Naive thymus-derived CD4-positive, alpha-beta T cell (primary cell): ENCODE results near the gene VAC14. TPM values are rescaled to one million over a fixed set of nuclear protein-coding genes. Genes with fewer than 3 reads are reported as not detected.

Source experiments
- ATAC-seq: fragments of 150-1000 bp; cut with Tn5 transposase; 2 replicates; pipeline ENCODE4 v1.10.0; 2021; ENCODE audit warnings: mild to moderate bottlenecking, moderate library complexity
- CTCF ChIA-PET: fragments of 350-600 bp; sonication (Branson Sonifier 250); formaldehyde crosslinking; loops from one replicate; lab custom pipeline; 2021; ENCODE audit warnings: antibody characterized with exemption; lab: Charles Lee
- POLR2A ChIA-PET: fragments of 350-600 bp; sonication (Branson Sonifier 250); formaldehyde crosslinking; loops from one replicate; lab custom pipeline; 2021; ENCODE audit warnings: antibody characterized with exemption, inconsistent platforms; lab: Charles Lee
- DNase-seq, 9 donors: peaks; one replicate each; pipeline versions ENCODE4 v3.0.0 to v3.0.0-alpha.2; 2020 to 2022; ENCODE audit warnings: mixed read lengths in 1 of 9
- H3K27ac ChIP-seq: one replicate; pipeline ENCODE4 v1.7.0; 2013; ENCODE audit warnings: mild to moderate bottlenecking, low read depth, low read length, moderate library complexity
- H3K27me3 ChIP-seq, 2 donors: one replicate each; pipeline ENCODE4 v1.7.0; 2013; ENCODE audit warnings: low read length in 2 of 2, mild to moderate bottlenecking in 2 of 2, moderate library complexity in 2 of 2; ENCODE audit not compliant: control insufficient read depth in 2 of 2, insufficient read depth in 2 of 2
- H3K36me3 ChIP-seq, 3 experiments: 1 replicate in 2 of 3; 2 replicates in 1 of 3; pipeline ENCODE4 v1.7.0; 2013; ENCODE audit warnings: low read length in 3 of 3, mild to moderate bottlenecking in 3 of 3, moderate library complexity in 1 of 3; ENCODE audit not compliant: insufficient read depth in 3 of 3, control insufficient read depth in 2 of 3
- H3K4me1 ChIP-seq, 2 donors: one replicate each; pipeline ENCODE4 v1.7.0; 2013; ENCODE audit warnings: low read length in 2 of 2, mild to moderate bottlenecking in 2 of 2, moderate library complexity in 1 of 2; ENCODE audit not compliant: control insufficient read depth in 2 of 2, insufficient read depth in 2 of 2
- H3K4me3 ChIP-seq: 2 replicates; pipeline ENCODE4 v1.7.0; 2013; ENCODE audit warnings: mild to moderate bottlenecking, low read length
- H3K9me3 ChIP-seq, 3 experiments: 1 replicate in 2 of 3; 2 replicates in 1 of 3; pipeline ENCODE4 v1.7.0; 2013; ENCODE audit warnings: low read length in 3 of 3; ENCODE audit not compliant: control insufficient read depth in 2 of 3
- H3K27ac Mint-ChIP-seq, 9 donors: one replicate each; pipeline ENCODE4 v1.8.0; 2020 to 2022; ENCODE audit warnings: mixed read lengths in 9 of 9, mild to moderate bottlenecking in 8 of 9, moderate library complexity in 5 of 9, inconsistent platforms in 2 of 9
- H3K27me3 Mint-ChIP-seq, 5 donors: one replicate each; pipeline ENCODE4 v1.8.0; 2021 to 2022; ENCODE audit warnings: mixed read lengths in 5 of 5, mild to moderate bottlenecking in 1 of 5
- H3K36me3 Mint-ChIP-seq, 5 donors: one replicate each; pipeline ENCODE4 v1.8.0; 2020 to 2022; ENCODE audit warnings: mixed read lengths in 5 of 5, mild to moderate bottlenecking in 3 of 5, inconsistent platforms in 1 of 5
- H3K4me1 Mint-ChIP-seq, 7 donors: one replicate each; pipeline ENCODE4 v1.8.0; 2020 to 2022; ENCODE audit warnings: mixed read lengths in 7 of 7, mild to moderate bottlenecking in 3 of 7, inconsistent platforms in 1 of 7
- H3K4me3 Mint-ChIP-seq, 10 donors: one replicate each; pipeline ENCODE4 v1.8.0; 2020 to 2022; ENCODE audit warnings: mild to moderate bottlenecking in 10 of 10, mixed read lengths in 10 of 10, moderate library complexity in 6 of 10, inconsistent platforms in 2 of 10
- H3K9me3 Mint-ChIP-seq, 11 donors: one replicate each; pipeline ENCODE4 v1.8.0; 2020 to 2022; ENCODE audit warnings: mixed read lengths in 11 of 11, mild to moderate bottlenecking in 4 of 11, inconsistent platforms in 1 of 11, moderate library complexity in 1 of 11
- intact Hi-C, 2 donors: fragments of 100-400 bp; cut with micrococcal nuclease; formaldehyde crosslinking; loops; one replicate each; pipeline ENCODE4 v1.15.1; 2023
- polyA plus RNA-seq, 2 donors: library from polyadenylated mRNA; unstranded; fragments of 300-500 nt; fragmentation: Illumina TruSeq; gene quantifications; one replicate each; pipeline ENCODE4 v1.2.3, GENCODE V29; 2021
- total RNA-seq, 6 experiments: library from RNA in 5 of 6; stranded (reverse) in 5 of 6; gene quantifications; 1 replicate in 5 of 6; 2 replicates in 1 of 6; pipeline ENCODE4 v1.2.3 and lab custom pipeline; 2021 to 2026

The VAC14 gene
- total and polyA plus RNA-seq, 7 experiments from 2014 or later = 29.2 to 61.2 (median 45.9) TPM

DNA sequence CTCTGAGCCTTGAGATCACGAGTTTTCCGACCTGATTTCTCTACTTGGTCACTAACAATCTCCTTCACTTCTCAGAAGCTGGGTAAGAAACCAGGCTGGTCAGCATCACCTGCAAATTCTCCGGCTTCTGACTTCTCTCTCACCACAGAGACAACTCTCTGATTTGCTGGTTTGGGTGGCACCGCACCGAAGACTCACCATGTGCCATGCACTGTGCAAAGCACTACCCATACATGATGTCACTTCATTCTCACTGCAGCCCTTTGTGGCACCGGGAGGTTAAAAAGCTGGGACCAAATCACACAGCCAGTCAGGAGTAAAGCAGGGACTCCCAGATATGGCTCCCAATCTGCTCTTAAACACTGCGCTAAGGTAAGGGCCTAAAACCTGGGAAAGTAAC lies 647 bp downstream of the VAC14 start:
- intact Hi-C loops = loop anchor here (2.0 to 10.0 kb wide), 8 partner anchors 64 to 1864 kb away; partner anchors contain the start of genes CALB2 (in 1 of the 2), DHODH (in 1 of the 2), FCSK (in 1 of the 2) and PHLPP2 (in 1 of the 2)
- ATAC-seq (no peak), DNase-seq (peak in 1 of 9 donors; percentile 27)
- Mint-ChIP-seq H3K36me3 (peaks cover 0 to 15% (median 2%) of the 10 kb centered on the region in 5 donors), H3K4me1 (peaks cover 19 to 52% (median 44%) of the 10 kb centered on the region in 7 donors), H3K9me3 (peaks cover 0 to 5% (median 1%) of the 10 kb centered on the region in 11 donors), H3K4me3 (peak overlapping the region; percentile 90 to 98 (median 94)), H3K27me3 (peaks cover 0 to 15% (median 0%) of the 10 kb centered on the region in 5 donors), H3K27ac (peak overlapping the region; percentile 84 to 95 (median 92))
- peaks cover 11 to 17% of the 10 kb centered on the region in 2 donors for H3K4me1 ChIP-seq
- H3K4me3 ChIP-seq = peak overlapping the region; percentile 90
- CTCF ChIA-PET = no interaction called here
- H3K27ac ChIP-seq = peak overlapping the region; percentile 78
- no peaks in the 10 kb centered on the region for H3K9me3 ChIP-seq
- peaks cover 0 to 6% (median 0%) of the 10 kb centered on the region in 3 experiments for H3K36me3 ChIP-seq
- no peaks in the 10 kb centered on the region for H3K27me3 ChIP-seq
- POLR2A ChIA-PET = interaction anchor here (0.7 to 1.1 kb wide), 3 partner anchors 13 to 277 kb away, joined by 3 to 5 read pairs (median 4); partner anchors contain the start of genes COG4 and SF3B3

DNA sequence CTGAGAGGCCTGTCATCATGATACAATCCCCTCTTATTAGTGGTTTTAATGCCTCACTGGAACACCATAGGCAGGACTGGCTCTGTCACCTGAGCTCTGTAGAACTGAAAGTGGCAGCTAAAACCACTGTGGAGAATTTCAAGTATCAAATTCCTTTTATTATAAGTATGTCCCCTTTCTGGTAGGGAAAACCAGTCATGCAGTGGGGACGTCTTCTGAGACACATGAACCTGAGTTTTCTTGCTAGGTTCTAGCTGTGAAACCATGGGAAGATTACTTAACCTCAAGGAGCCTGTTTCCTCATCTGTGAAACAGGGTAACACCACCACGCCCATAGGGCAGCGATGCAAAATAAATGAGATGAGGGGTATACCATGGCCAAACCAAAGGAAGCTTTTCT lies 4.7 kb downstream of the VAC14 start:
- Histone ChIP-seq H3K36me3 (peaks cover 0 to 11% (median 0%) of the 10 kb centered on the region in 3 experiments), H3K27ac (no peak overlapping the region), H3K4me3 (no peak overlapping the region), H3K9me3 (no peaks in the 10 kb centered on the region), H3K27me3 (no peaks in the 10 kb centered on the region), H3K4me1 (peaks cover 11 to 17% of the 10 kb centered on the region in 2 donors)
- no peak for ATAC-seq
- POLR2A ChIA-PET = no interaction called here
- H3K9me3 Mint-ChIP-seq = no peaks in the 10 kb centered on the region
- no peak overlapping the region for H3K27ac Mint-ChIP-seq
- peaks cover 0 to 10% (median 0%) of the 10 kb centered on the region in 5 donors for H3K36me3 Mint-ChIP-seq
- no peak overlapping the region for H3K4me3 Mint-ChIP-seq
- no peak for DNase-seq
- peaks cover 25 to 65% (median 38%) of the 10 kb centered on the region in 7 donors for H3K4me1 Mint-ChIP-seq
- peaks cover 0 to 2% (median 0%) of the 10 kb centered on the region in 5 donors for H3K27me3 Mint-ChIP-seq
- CTCF ChIA-PET = no interaction called here
- intact Hi-C loops = no loop called here

DNA sequence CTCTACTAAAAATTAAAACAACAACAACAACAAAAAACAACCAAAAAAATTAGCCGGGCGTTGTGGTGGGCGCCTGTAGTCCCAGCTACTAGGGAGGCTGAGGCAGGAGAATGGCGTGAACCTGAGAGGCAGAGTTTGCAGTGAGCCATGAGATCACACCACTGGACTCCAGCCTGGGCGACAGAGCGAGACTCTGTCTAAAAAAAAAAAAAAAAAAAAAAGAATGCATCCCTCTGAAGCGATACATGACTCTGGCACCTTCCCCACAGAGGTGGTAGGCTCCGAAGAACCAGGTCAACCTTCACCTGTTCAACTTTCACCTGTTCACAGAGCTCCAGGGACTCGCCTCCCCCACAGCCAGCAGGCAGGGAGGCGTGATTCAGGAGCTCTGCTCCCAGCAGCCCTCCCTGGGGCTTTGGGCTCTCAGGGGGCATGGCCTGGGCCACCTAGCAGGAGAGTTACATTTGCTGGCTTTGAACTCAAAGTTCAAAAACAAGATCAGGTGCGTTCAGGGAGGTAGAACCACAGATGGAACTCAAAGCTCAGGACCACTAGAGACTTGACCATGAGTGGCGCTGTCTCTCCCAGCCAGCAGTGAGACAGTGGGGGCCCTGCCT lies 5.6 kb downstream of the VAC14 start:
- Histone ChIP-seq H3K4me1 (peaks cover 8 to 14% of the 10 kb centered on the region in 2 donors), H3K27me3 (no peaks in the 10 kb centered on the region), H3K4me3 (no peak overlapping the region), H3K36me3 (peaks cover 0 to 11% (median 0%) of the 10 kb centered on the region in 3 experiments), H3K9me3 (no peaks in the 10 kb centered on the region), H3K27ac (no peak overlapping the region)
- no peak overlapping the region for H3K4me3 Mint-ChIP-seq
- intact Hi-C loops = no loop called here
- H3K9me3 Mint-ChIP-seq = no peaks in the 10 kb centered on the region
- no peaks in the 10 kb centered on the region for H3K27me3 Mint-ChIP-seq
- ATAC-seq = no peak
- no peak for DNase-seq
- ChIA-PET CTCF (no interaction called here), POLR2A (interaction anchor here (0.6 kb wide), 1 partner anchor 1664 kb away, joined by 4 read pairs; no protein-coding TSS in a partner anchor)
- no peak overlapping the region for H3K27ac Mint-ChIP-seq
- H3K36me3 Mint-ChIP-seq = peaks cover 0 to 10% (median 0%) of the 10 kb centered on the region in 5 donors
- H3K4me1 Mint-ChIP-seq = peaks cover 19 to 56% (median 39%) of the 10 kb centered on the region in 7 donors

DNA sequence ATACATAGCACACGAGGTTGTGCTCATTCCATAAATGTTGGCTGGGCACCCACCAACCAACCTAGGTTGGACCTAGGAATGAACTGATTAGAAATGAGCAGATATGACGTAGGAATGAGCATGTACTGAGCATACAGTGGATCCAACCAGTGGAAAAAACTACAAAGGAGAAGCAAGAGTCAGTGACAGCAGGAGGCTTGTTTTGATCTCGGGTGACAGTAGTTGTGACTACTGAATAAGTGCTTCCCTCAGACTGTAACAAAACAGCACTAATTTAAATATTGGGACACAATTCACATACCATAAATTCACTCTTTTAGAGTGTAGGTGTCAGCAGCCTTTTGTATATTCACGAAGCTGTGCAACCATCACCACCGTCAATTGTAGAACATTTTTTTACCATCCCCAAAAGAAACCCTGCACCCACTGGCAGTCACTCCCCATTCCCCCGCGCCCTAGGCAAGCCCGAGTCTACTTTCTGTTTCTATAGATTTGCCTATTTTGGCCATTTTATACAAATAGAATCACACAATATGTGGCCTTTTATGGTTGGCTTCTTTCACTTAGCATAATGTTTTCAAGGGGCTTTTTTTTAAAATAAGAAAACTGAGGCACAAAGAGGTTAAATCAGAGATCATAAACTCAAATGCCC lies 7.0 kb downstream of the VAC14 start:
- H3K27ac Mint-ChIP-seq = peak overlapping the region in 1 of 9 donors; percentile 30
- H3K36me3 Mint-ChIP-seq = peaks cover 0 to 15% (median 0%) of the 10 kb centered on the region in 5 donors
- no peaks in the 10 kb centered on the region for H3K27me3 Mint-ChIP-seq
- H3K4me3 Mint-ChIP-seq = no peak overlapping the region
- Histone ChIP-seq H3K27me3 (no peaks in the 10 kb centered on the region), H3K36me3 (peaks cover 0 to 22% (median 0%) of the 10 kb centered on the region in 3 experiments), H3K27ac (no peak overlapping the region), H3K4me3 (no peak overlapping the region), H3K4me1 (peaks cover 0 to 2% of the 10 kb centered on the region in 2 donors), H3K9me3 (no peaks in the 10 kb centered on the region)
- ChIA-PET CTCF (no interaction called here), POLR2A (no interaction called here)
- DNase-seq = no peak
- H3K9me3 Mint-ChIP-seq = no peaks in the 10 kb centered on the region
- intact Hi-C loops = no loop called here
- ATAC-seq = no peak
- peaks cover 7 to 47% (median 30%) of the 10 kb centered on the region in 7 donors for H3K4me1 Mint-ChIP-seq

DNA sequence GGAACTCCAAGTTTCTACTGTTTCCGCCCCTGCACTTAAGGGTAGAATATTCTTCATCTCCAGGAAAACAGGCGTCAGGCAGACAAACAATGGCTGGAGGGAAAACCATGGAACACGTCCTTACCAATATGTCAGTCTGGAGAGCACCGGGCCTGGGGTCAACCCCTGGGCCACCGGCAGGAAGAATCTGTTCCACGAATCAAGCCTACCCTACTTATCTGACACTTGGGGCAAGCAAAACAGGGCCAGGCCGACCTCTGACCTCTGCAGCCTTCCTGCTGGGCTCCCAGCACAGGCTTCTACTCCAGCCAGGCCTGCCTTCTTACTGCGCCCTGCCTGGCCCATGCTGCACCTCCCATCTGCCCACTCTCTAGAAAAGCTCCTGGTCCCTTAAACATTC lies 10.1 kb downstream of the VAC14 start:
- CTCF ChIA-PET = no interaction called here
- intact Hi-C loops = no loop called here
- peaks cover 0 to 45% (median 0%) of the 10 kb centered on the region in 3 experiments for H3K36me3 ChIP-seq
- Mint-ChIP-seq H3K9me3 (no peaks in the 10 kb centered on the region), H3K27ac (peak overlapping the region in 2 of 9 donors; percentile 59 to 65), H3K4me1 (peaks cover 3 to 27% (median 21%) of the 10 kb centered on the region in 7 donors), H3K4me3 (no peak overlapping the region), H3K27me3 (no peaks in the 10 kb centered on the region), H3K36me3 (peaks cover 0 to 16% (median 0%) of the 10 kb centered on the region in 5 donors)
- no peak overlapping the region for H3K4me3 ChIP-seq
- DNase-seq (no peak), ATAC-seq (no peak)
- POLR2A ChIA-PET = no interaction called here
- H3K27me3 ChIP-seq = no peaks in the 10 kb centered on the region
- H3K9me3 ChIP-seq = no peaks in the 10 kb centered on the region
- no peak overlapping the region for H3K27ac ChIP-seq
- no peaks in the 10 kb centered on the region for H3K4me1 ChIP-seq

DNA sequence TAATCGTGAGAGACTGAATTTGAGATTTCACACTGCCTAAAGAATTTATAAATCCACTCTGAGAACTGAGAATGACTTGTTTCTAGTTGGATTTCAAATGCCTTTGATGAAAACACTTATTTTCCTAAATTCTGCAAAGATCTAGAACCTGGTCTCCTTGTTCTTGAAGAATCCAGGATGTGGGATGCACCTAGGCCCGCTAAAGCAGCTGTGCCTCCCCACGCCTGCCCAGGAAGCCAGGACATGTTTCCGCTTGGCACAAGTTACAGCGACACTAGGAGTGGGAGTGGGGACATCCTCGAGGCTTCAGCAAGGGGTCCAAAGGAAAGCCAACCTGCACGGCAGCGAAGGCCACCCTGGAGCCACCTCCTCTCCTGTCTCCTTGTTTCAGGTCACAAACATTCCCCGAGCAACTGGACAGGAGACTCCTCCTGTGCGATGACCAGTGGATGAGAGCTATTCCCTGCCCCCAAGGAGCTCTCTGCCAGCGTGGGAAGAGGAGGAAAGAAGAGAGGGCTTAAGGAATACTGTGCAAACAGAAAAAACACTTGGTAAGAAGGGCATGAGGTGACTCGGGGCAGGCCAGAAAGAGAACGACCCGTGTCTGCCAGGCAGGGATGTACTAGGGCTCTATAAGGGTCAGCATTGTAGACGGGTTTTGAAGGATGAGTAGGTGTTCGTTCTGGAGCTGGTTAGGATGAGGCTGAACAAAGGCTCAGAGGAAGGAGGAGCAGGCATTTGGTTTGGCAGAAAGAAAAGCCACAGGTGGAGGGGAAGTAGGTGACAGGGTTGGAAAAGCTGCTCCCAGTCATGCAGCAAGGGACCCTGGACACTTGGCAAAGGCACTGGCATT lies 11.1 kb downstream of the VAC14 start:
- no peaks in the 10 kb centered on the region for H3K27me3 ChIP-seq
- Mint-ChIP-seq H3K36me3 (peaks cover 0 to 24% (median 4%) of the 10 kb centered on the region in 5 donors), H3K9me3 (peaks cover 0 to 2% (median 0%) of the 10 kb centered on the region in 11 donors), H3K4me1 (peaks cover 3 to 25% (median 21%) of the 10 kb centered on the region in 7 donors), H3K27me3 (no peaks in the 10 kb centered on the region), H3K27ac (no peak overlapping the region), H3K4me3 (no peak overlapping the region)
- no peak for ATAC-seq
- H3K4me1 ChIP-seq = no peaks in the 10 kb centered on the region
- intact Hi-C loops = no loop called here
- POLR2A ChIA-PET = no interaction called here
- CTCF ChIA-PET = no interaction called here
- H3K4me3 ChIP-seq = no peak overlapping the region
- no peaks in the 10 kb centered on the region for H3K9me3 ChIP-seq
- DNase-seq = no peak
- no peak overlapping the region for H3K27ac ChIP-seq
- peaks cover 0 to 55% (median 7%) of the 10 kb centered on the region in 3 experiments for H3K36me3 ChIP-seq
